CD4-positive, alpha-beta T cell (primary cell): ENCODE data around the gene PPP4R4. TPM values are rescaled to one million over a fixed set of nuclear protein-coding genes. Genes with fewer than 3 reads are reported as not detected.
"Not testable (repeated sequence)": the region's sequence is repeated elsewhere in the genome, so short reads cannot be mapped to it uniquely, and the experiment has no call there.

Experiments
- ATAC-seq: fragments of 200-7000 bp; cut with Tn5 transposase; one replicate; pipeline ENCODE4 v1.10.0; 2022; ENCODE audit warnings: mild to moderate bottlenecking; ENCODE audit not compliant: poor library complexity
- CTCF ChIA-PET: fragments of 350-600 bp; sonication (Branson Sonifier 250); formaldehyde crosslinking; loops from one replicate; lab custom pipeline; 2021; ENCODE audit warnings: antibody characterized with exemption, inconsistent platforms; lab: Charles Lee
- POLR2A ChIA-PET: fragments of 350-600 bp; sonication (Branson Sonifier 250); formaldehyde crosslinking; loops from one replicate; lab custom pipeline; 2021; ENCODE audit warnings: antibody characterized with exemption, inconsistent platforms; lab: Charles Lee
- DNase-seq, 14 experiments: peaks; one replicate each; pipeline ENCODE4 v3.0.0-alpha.2; 2013 to 2020; ENCODE audit warnings: mixed read lengths in 2 of 14
- H3K27ac ChIP-seq, 2 donors: one replicate each; pipeline versions ENCODE4 v1.5.1 to v1.7.0; 2013; ENCODE audit warnings: low read length in 2 of 2, low read depth in 1 of 2, mild to moderate bottlenecking in 1 of 2
- H3K27me3 ChIP-seq, 2 experiments: 1 replicate in 1 of 2; 2 replicates in 1 of 2; pipeline versions ENCODE4 v1.6.1 to v1.7.0; 2013; ENCODE audit warnings: low read length in 2 of 2, control low read depth in 1 of 2, mild to moderate bottlenecking in 1 of 2, moderate library complexity in 1 of 2; ENCODE audit not compliant: insufficient read depth in 2 of 2, control insufficient read depth in 1 of 2
- H3K36me3 ChIP-seq: one replicate; pipeline ENCODE4 v1.6.1; 2013; ENCODE audit warnings: low read length, control low read depth; ENCODE audit not compliant: insufficient read depth
- H3K4me1 ChIP-seq: one replicate; pipeline ENCODE4 v1.6.1; 2013; ENCODE audit warnings: low read length, control low read depth; ENCODE audit not compliant: insufficient read depth
- H3K4me3 ChIP-seq: one replicate; pipeline ENCODE4 v1.5.1; 2013; ENCODE audit warnings: mild to moderate bottlenecking, low read length, moderate library complexity
- H3K9me3 ChIP-seq, 2 experiments: 1 replicate in 1 of 2; 2 replicates in 1 of 2; pipeline versions ENCODE4 v1.6.1 to v1.7.0; 2013; ENCODE audit warnings: low read length in 2 of 2, mild to moderate bottlenecking in 2 of 2, control low read depth in 1 of 2, moderate library complexity in 1 of 2; ENCODE audit not compliant: control insufficient read depth in 1 of 2, insufficient read depth in 1 of 2
- H3K27ac Mint-ChIP-seq: one replicate; pipeline ENCODE4 v1.8.0; 2020; ENCODE audit warnings: mixed read lengths
- H3K27me3 Mint-ChIP-seq: one replicate; pipeline ENCODE4 v1.8.0; 2021; ENCODE audit warnings: mixed read lengths
- H3K36me3 Mint-ChIP-seq: one replicate; pipeline ENCODE4 v1.8.0; 2021; ENCODE audit warnings: low read depth, mixed read lengths
- H3K4me1 Mint-ChIP-seq: one replicate; pipeline ENCODE4 v1.8.0; 2021; ENCODE audit warnings: low read depth, mixed read lengths
- H3K4me3 Mint-ChIP-seq: one replicate; pipeline ENCODE4 v1.8.0; 2020; ENCODE audit warnings: mild to moderate bottlenecking, mixed read lengths
- H3K9me3 Mint-ChIP-seq: one replicate; pipeline ENCODE4 v1.8.0; 2020; ENCODE audit warnings: mixed read lengths
- intact Hi-C, 2 experiments: fragments of 100-400 bp; cut with DNase I in 1 of 2; cut with micrococcal nuclease in 1 of 2; formaldehyde crosslinking; loops; one replicate each; pipeline versions ENCODE4 v1.15.1 to v1.9.0; 2023 to 2025; cut with DNase I, micrococcal nuclease
- total RNA-seq, 174 experiments: library from RNA in 2 of 174; stranded (reverse) in 2 of 174; gene quantifications; one replicate each; pipeline ENCODE4 v1.2.3 and lab custom pipeline; 2021 to 2026
- TF ChIP-seq, protein P1 (sequence below): fragments of 200-600 bp; IDR thresholded peaks from one replicate; pipeline ENCODE4 v1.8.0; 2022; ENCODE audit warnings: antibody characterized with exemption, mild to moderate bottlenecking

Gene PPP4R4
- total RNA-seq, 2 experiments from 2014 or later = 3.5 to 4.3 TPM

DNA sequence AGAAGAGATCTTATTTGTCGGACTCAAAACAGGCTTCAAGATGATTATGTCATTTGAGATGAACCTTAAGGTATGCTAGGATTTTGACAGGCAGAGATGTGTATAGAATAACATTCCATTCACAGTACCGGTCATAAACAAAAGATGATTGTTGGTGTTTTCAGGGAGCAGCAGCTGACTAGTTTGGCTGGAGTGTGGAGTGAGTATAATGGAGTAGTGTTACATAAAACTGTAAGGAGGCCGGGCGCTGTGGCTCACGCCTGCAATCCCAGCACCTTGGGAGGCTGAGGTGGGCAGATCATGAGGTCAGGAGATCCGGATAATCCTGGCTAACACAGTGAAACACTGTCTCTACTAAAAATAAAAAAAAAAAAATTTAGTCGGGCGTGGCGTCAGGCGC, 95.0 kb downstream of the PPP4R4 start:
- Histone ChIP-seq H3K36me3 (no peaks in the 10 kb centered on the region), H3K27ac (no peak overlapping the region), H3K4me3 (no peak overlapping the region), H3K27me3 (peaks cover 0 to 3% of the 10 kb centered on the region in 2 experiments), H3K9me3 (no peaks in the 10 kb centered on the region), H3K4me1 (no peaks in the 10 kb centered on the region)
- Mint-ChIP-seq H3K36me3 (peaks cover 20% of the 10 kb centered on the region), H3K4me1 (no peaks in the 10 kb centered on the region), H3K27me3 (peaks cover 13% of the 10 kb centered on the region), H3K4me3 (no peak overlapping the region), H3K27ac (no peak overlapping the region), H3K9me3 (no peaks in the 10 kb centered on the region)
- DNase-seq = no peak
- TF ChIP-seq, protein P1, sequence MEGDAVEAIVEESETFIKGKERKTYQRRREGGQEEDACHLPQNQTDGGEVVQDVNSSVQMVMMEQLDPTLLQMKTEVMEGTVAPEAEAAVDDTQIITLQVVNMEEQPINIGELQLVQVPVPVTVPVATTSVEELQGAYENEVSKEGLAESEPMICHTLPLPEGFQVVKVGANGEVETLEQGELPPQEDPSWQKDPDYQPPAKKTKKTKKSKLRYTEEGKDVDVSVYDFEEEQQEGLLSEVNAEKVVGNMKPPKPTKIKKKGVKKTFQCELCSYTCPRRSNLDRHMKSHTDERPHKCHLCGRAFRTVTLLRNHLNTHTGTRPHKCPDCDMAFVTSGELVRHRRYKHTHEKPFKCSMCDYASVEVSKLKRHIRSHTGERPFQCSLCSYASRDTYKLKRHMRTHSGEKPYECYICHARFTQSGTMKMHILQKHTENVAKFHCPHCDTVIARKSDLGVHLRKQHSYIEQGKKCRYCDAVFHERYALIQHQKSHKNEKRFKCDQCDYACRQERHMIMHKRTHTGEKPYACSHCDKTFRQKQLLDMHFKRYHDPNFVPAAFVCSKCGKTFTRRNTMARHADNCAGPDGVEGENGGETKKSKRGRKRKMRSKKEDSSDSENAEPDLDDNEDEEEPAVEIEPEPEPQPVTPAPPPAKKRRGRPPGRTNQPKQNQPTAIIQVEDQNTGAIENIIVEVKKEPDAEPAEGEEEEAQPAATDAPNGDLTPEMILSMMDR = no peak
- ChIA-PET POLR2A (no interaction called here), CTCF (no interaction called here)
- no peak for ATAC-seq
- intact Hi-C loops = no loop called here

DNA sequence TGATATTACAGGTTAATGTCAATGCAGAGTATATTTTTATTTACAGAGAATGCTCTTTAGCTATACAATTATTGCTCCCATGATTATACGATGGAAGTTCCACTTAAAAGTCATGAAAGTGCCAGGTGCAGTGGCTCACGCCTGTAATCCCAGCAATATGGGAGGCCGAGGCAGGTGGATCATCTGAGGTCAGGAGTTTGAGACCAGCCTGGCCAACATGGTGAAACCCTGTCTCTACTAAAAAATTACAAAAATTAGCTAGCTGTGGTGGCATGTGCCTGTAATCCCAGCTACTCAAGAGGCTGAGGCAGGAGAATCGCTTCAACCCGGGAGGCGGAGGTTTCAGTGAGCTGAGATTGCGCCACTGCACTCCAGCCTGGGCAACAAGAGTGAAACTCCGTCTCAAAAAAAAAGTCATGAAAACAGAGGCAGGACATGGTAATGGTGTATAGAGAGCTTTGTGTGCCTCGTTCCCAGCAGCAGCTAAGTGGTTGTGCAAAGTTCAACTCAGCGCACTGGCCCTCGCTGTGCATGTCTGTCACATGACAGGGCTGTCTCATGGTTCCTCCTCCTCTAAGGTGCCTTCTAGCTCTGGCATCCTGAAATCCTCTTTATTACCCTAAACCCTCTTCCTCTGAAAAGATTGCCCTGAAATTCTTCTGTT, 102.9 kb downstream of the PPP4R4 start:
- H3K27me3 ChIP-seq, H3K4me3 Mint-ChIP-seq, H3K4me3 ChIP-seq, H3K27ac ChIP-seq, DNase-seq, H3K4me1 Mint-ChIP-seq, H3K9me3 Mint-ChIP-seq, H3K4me1 ChIP-seq, H3K27me3 Mint-ChIP-seq, H3K9me3 ChIP-seq, H3K27ac Mint-ChIP-seq, CTCF ChIA-PET, intact Hi-C loops, POLR2A ChIA-PET, H3K36me3 ChIP-seq, ATAC-seq, H3K36me3 Mint-ChIP-seq: not testable (repeated sequence)

DNA sequence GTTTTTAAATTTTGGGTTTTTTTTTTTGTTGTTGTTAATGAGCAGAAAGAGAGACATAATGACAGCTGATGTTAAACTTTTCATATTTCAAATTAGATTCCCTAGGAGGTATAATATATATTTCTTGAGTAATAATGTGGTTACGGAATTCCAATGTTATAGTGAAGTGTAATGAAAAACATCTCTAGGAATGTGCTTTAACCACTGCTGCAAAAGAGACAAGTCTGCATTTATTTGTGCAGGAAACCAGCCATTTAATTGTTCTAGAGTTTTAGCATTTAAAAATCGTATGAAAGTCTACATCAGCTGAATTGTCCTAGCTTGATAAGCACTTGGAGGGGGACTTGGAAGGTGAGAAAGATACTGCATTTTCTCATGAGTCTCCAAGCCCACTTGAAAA, 104.6 kb downstream of the PPP4R4 start:
- POLR2A ChIA-PET = no interaction called here
- no peaks in the 10 kb centered on the region for H3K9me3 ChIP-seq
- no peaks in the 10 kb centered on the region for H3K36me3 Mint-ChIP-seq
- no peak overlapping the region for H3K27ac Mint-ChIP-seq
- intact Hi-C loops = no loop called here
- H3K4me1 Mint-ChIP-seq = no peaks in the 10 kb centered on the region
- TF ChIP-seq, protein P1 = no peak
- CTCF ChIA-PET = no interaction called here
- no peak overlapping the region for H3K4me3 ChIP-seq
- H3K9me3 Mint-ChIP-seq = no peaks in the 10 kb centered on the region
- H3K4me3 Mint-ChIP-seq = no peak overlapping the region
- no peaks in the 10 kb centered on the region for H3K4me1 ChIP-seq
- H3K36me3 ChIP-seq = no peaks in the 10 kb centered on the region
- DNase-seq (no peak), ATAC-seq (no peak)
- no peaks in the 10 kb centered on the region for H3K27me3 ChIP-seq
- H3K27ac ChIP-seq = no peak overlapping the region
- no peaks in the 10 kb centered on the region for H3K27me3 Mint-ChIP-seq
